ENCODE results near the gene PLEKHA5.

The PLEKHA5 gene

DNA sequence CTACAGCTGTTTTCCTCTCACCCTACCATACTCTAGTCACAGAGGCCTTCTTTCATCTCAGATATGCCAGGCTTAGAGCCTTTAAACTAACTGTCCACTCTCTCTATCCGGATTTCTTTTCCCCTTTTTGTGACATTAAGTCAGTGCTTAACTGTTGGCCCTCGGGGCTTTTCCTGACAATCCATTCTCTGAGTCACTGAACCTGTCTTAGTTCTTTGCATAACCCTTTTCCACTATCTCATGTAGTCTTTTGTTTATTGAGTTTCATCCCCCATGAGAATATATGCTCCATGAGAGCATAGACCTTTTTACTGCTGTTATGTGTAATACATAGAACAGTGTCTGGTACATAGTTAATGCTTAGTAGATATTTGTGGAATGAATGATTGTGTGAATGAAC lies 68.7 kb downstream of the PLEKHA5 start:
- Mint-ChIP-seq H3K27ac (ENCODE audit: low read depth) (no peak overlapping the region), H3K4me3 (no peak overlapping the region), H3K27me3 (no peaks in the 10 kb centered on the region), H3K36me3 (ENCODE audit: insufficient read depth) (no peaks in the 10 kb centered on the region), H3K9me3 (no peaks in the 10 kb centered on the region), H3K4me1 (no peaks in the 10 kb centered on the region)
- ATAC-seq (replicated peaks; ENCODE audit: extremely low read depth, poor library complexity, severe bottlenecking) (no peak), DNase-seq (ENCODE audit: low spot score in 2 of 2) (no peak)

DNA sequence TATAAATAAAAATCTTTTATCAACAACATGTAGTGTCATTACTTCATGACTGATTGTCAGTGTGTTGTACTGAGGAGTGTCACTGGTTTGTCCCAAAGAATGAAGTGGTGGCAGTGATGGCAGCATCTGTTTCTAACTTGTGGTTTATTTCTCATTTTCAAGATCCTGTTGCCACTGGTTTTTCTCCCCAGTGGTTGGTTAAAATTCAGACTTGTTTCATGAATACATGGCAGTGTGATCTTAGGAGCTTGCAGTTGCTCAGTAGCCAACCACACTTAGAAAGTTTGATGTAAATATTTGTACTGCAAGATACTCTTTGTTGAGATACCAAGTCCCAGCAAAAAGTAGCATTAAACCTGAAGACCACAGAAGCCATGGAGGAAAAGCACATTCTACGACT lies 69.8 kb downstream of the PLEKHA5 start:
- H3K9me3 Mint-ChIP-seq, result no peaks in the 10 kb centered on the region
- DNase-seq (ENCODE audit: low spot score in 2 of 2) (no peak), ATAC-seq (replicated peaks; ENCODE audit: extremely low read depth, poor library complexity, severe bottlenecking) (no peak)
- H3K4me1 Mint-ChIP-seq, result no peaks in the 10 kb centered on the region
- no peak overlapping the region for H3K4me3 Mint-ChIP-seq
- H3K27ac Mint-ChIP-seq (ENCODE audit: low read depth), result no peak overlapping the region
- H3K36me3 Mint-ChIP-seq (ENCODE audit: insufficient read depth), result no peaks in the 10 kb centered on the region
- no peaks in the 10 kb centered on the region for H3K27me3 Mint-ChIP-seq

DNA sequence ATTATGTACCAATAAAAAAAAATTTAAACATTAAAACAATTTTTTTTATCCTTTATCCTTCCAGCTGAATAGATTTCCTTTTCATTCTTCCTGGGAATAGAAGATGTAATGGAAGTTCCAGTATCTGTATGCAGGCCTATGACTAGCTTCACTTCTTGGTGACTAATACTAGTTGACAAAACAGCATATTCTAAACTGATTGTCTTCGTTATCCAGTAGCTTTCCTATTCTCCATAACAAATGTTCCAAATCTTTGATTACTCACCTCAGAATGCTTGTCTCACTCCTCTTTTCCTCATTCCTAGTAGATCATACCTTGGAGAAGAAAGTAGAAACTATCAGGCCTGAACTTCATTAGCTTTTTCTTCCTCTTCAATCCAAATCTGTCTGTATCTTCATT lies 70.7 kb downstream of the PLEKHA5 start:
- no peaks in the 10 kb centered on the region for H3K36me3 Mint-ChIP-seq (ENCODE audit: insufficient read depth)
- no peak for DNase-seq (ENCODE audit: low spot score in 2 of 2)
- H3K9me3 Mint-ChIP-seq, result no peaks in the 10 kb centered on the region
- no peak overlapping the region for H3K4me3 Mint-ChIP-seq
- no peak overlapping the region for H3K27ac Mint-ChIP-seq (ENCODE audit: low read depth)
- H3K27me3 Mint-ChIP-seq, result no peaks in the 10 kb centered on the region
- no peaks in the 10 kb centered on the region for H3K4me1 Mint-ChIP-seq
- ATAC-seq (replicated peaks; ENCODE audit: extremely low read depth, poor library complexity, severe bottlenecking), result no peak

DNA sequence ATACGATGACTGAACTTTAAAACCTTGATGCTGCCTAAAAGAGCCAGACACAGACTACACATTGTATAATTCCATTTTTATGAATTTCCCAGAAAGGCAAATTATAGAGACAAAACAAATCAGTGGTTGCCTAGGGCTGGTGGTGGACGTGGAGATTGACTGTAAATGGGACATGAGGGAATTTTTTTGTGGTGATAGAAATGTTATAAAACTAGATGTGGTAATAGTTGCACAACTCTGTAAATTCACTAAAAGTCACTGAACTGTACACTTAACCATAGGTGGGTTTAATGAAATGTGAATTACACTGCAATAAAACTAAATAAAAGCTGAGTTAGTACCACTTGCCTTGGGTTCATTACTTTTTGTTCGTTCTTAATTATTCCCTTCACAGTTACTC lies 72.1 kb downstream of the PLEKHA5 start:
- DNase-seq (ENCODE audit: low spot score in 2 of 2) (no peak), ATAC-seq (replicated peaks; ENCODE audit: extremely low read depth, poor library complexity, severe bottlenecking) (no peak)
- no peaks in the 10 kb centered on the region for H3K27me3 Mint-ChIP-seq
- H3K27ac Mint-ChIP-seq (ENCODE audit: low read depth), result no peak overlapping the region
- no peak overlapping the region for H3K4me3 Mint-ChIP-seq
- H3K9me3 Mint-ChIP-seq, result no peaks in the 10 kb centered on the region
- H3K4me1 Mint-ChIP-seq, result no peaks in the 10 kb centered on the region
- H3K36me3 Mint-ChIP-seq (ENCODE audit: insufficient read depth), result no peaks in the 10 kb centered on the region

DNA sequence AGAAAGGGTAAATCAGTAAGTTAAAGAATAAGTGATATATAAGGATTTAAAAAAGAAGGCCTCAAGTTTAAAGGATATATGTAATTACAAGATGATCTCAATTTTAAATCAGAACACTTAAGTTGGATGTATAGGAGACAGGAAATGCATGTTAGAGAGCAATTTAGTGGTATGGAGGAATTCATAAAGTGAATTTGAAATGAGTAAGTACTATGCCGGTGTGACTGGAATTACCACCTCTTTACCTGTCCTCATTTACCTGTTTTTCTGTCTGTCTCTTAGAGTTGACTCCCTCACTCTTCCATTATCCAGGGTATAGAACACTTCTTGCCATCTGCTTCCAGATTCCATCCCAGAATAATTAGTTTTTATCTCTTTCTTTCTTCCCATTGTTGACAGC lies 73.5 kb downstream of the PLEKHA5 start:
- no peaks in the 10 kb centered on the region for H3K4me1 Mint-ChIP-seq
- H3K27ac Mint-ChIP-seq (ENCODE audit: low read depth), result no peak overlapping the region
- DNase-seq (ENCODE audit: low spot score in 2 of 2) (no peak), ATAC-seq (replicated peaks; ENCODE audit: extremely low read depth, poor library complexity, severe bottlenecking) (no peak)
- no peaks in the 10 kb centered on the region for H3K36me3 Mint-ChIP-seq (ENCODE audit: insufficient read depth)
- H3K9me3 Mint-ChIP-seq, result no peaks in the 10 kb centered on the region
- H3K27me3 Mint-ChIP-seq, result no peaks in the 10 kb centered on the region
- H3K4me3 Mint-ChIP-seq, result no peak overlapping the region

DNA sequence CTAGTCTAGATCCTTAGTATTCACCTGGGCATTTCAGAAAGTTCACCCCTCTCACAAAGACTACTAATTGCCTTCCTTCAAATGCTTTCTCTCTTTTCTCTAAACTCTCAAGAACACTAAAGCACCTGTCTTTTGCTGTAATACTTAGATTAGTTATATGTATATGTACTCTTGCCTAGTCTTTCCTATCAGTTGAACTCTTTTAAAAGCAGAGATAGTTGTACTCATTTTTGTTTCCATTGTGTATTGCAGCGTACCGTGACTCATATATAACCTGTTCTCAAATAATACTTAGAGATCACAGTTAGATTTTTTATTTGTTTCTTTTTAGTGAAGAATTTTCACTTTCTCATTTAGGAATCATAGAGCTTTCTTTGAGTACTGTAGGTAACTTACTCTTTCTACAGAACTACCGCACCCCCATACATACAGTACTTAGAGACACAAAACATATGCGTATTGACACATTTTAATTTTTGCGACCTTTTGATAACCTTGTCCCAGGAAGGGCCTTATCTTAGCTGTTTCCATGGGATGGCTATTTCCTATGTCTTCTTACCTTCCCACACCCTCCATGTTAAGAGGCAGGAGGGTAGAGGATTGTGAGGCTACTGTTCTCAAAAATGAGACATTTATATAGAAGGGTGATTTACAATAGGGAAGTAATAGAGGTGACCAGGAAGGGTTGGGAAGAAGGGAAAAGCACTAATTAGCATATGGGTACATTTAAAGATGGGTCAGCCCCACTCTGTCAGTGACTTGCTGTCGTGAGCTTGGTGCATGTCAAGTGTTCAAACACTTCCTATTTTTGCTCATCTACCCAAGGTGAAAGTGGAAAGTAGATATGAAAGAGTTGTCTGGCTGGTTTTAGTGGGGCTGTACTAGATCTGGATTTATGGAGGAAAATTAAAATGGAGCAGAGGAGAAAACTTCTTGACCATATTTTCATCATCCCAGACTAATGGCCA lies 74.3 kb downstream of the PLEKHA5 start:
- Mint-ChIP-seq H3K27ac (ENCODE audit: low read depth) (no peak overlapping the region), H3K36me3 (ENCODE audit: insufficient read depth) (no peaks in the 10 kb centered on the region), H3K27me3 (no peaks in the 10 kb centered on the region), H3K4me3 (no peak overlapping the region), H3K9me3 (no peaks in the 10 kb centered on the region), H3K4me1 (no peaks in the 10 kb centered on the region)
- DNase-seq (ENCODE audit: low spot score in 2 of 2) (no peak), ATAC-seq (replicated peaks; ENCODE audit: extremely low read depth, poor library complexity, severe bottlenecking) (no peak)

DNA sequence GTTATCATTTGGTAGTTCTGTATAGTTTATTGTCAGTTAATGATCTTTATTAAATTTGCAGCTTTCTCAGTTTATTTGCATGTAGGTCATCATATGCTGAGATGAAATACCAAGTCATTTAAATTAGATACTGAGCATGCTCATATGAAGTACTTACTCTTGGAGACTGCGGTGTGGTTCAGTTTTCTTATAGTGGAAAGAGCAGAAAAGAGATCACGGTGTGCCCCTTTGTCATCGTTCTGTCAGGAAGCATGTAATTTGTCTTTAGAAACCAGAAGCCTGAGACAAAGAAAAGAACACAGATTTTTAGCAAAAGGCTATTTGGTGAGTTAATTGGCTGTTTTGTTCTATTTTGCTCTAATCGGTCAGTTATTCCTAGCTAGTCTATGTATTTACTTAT lies 75.6 kb downstream of the PLEKHA5 start:
- H3K4me3 Mint-ChIP-seq, result no peak overlapping the region
- no peaks in the 10 kb centered on the region for H3K9me3 Mint-ChIP-seq
- H3K36me3 Mint-ChIP-seq (ENCODE audit: insufficient read depth), result no peaks in the 10 kb centered on the region
- ATAC-seq (replicated peaks; ENCODE audit: extremely low read depth, poor library complexity, severe bottlenecking), result no peak
- no peaks in the 10 kb centered on the region for H3K4me1 Mint-ChIP-seq
- no peak for DNase-seq (ENCODE audit: low spot score in 2 of 2)
- H3K27ac Mint-ChIP-seq (ENCODE audit: low read depth), result no peak overlapping the region
- no peaks in the 10 kb centered on the region for H3K27me3 Mint-ChIP-seq

DNA sequence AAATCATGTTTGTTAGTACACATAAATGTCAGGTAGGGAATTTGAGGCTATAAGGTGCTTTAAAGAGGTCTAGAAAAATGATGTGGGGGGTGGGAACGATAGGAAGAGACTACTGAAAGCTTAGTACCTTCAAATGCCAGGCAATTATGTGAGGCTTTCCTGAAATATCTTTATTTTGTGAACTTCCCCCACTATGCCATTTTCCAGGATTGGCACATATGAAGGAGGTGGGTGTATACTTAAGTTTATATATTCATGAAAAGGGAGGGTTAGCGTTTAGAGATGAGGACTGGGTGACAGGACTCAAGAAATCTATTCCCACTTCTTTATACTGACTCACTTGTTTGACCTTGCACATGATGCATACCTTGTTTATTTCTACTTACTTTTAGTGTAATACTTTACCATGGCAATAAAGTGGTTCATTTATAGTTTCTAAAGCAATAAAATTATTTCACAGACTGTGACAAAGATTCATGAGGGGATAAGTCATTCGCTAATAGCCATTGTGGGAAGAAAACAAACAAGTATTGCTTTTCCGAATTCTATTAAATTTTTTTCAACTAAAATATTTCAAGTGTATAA lies 77.1 kb downstream of the PLEKHA5 start:
- H3K4me1 Mint-ChIP-seq, result no peaks in the 10 kb centered on the region
- DNase-seq (ENCODE audit: low spot score in 2 of 2) (no peak), ATAC-seq (replicated peaks; ENCODE audit: extremely low read depth, poor library complexity, severe bottlenecking) (no peak)
- H3K4me3 Mint-ChIP-seq, result no peak overlapping the region
- no peaks in the 10 kb centered on the region for H3K27me3 Mint-ChIP-seq
- H3K9me3 Mint-ChIP-seq, result no peaks in the 10 kb centered on the region
- no peak overlapping the region for H3K27ac Mint-ChIP-seq (ENCODE audit: low read depth)
- no peaks in the 10 kb centered on the region for H3K36me3 Mint-ChIP-seq (ENCODE audit: insufficient read depth)

DNA sequence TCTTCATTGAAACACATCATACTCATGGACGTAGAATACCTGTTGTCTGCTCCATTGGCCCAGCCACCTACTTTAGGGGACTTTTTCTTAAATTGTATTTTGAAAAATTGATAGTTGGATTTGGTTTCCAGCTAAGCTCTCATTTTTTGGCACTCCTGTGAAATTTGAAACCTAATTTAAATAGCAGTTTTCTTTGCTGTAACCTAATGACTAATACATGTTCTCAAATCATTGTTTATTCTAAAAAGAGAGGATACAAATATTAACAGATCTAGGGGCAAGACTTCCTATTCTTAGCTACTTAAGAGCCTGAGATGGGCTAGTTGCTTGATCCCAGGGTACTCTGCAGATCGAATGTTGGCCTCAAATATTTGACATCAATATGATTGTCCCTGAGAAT lies 78.9 kb downstream of the PLEKHA5 start:
- no peaks in the 10 kb centered on the region for H3K9me3 Mint-ChIP-seq
- H3K36me3 Mint-ChIP-seq (ENCODE audit: insufficient read depth), result no peaks in the 10 kb centered on the region
- H3K27me3 Mint-ChIP-seq, result no peaks in the 10 kb centered on the region
- ATAC-seq (replicated peaks; ENCODE audit: extremely low read depth, poor library complexity, severe bottlenecking), result no peak
- H3K4me1 Mint-ChIP-seq, result no peaks in the 10 kb centered on the region
- no peak for DNase-seq (ENCODE audit: low spot score in 2 of 2)
- H3K4me3 Mint-ChIP-seq, result no peak overlapping the region
- no peak overlapping the region for H3K27ac Mint-ChIP-seq (ENCODE audit: low read depth)

DNA sequence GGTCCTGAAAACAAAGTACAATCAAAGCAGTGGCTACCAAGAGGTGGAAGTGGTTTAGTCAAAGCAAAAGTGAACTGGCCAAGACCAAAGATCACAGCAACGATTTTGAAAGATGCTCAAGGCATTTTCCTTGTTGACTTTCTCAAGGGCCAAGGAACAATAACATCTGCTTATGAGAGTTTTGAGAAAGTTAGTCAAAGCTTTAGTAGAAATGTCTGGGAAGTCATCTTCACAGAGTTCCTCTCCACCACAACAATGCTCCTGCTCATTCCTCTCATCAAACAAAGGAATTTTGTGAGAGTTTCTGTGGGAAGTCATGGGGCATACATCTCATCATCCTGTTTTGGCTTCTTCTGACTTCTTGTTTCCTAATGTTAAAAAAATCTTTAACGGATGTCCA lies 80.1 kb downstream of the PLEKHA5 start:
- H3K9me3 Mint-ChIP-seq, result no peaks in the 10 kb centered on the region
- DNase-seq (ENCODE audit: low spot score in 2 of 2) (no peak), ATAC-seq (replicated peaks; ENCODE audit: extremely low read depth, poor library complexity, severe bottlenecking) (no peak)
- H3K4me1 Mint-ChIP-seq, result no peaks in the 10 kb centered on the region
- no peak overlapping the region for H3K27ac Mint-ChIP-seq (ENCODE audit: low read depth)
- H3K27me3 Mint-ChIP-seq, result no peaks in the 10 kb centered on the region
- no peak overlapping the region for H3K4me3 Mint-ChIP-seq
- no peaks in the 10 kb centered on the region for H3K36me3 Mint-ChIP-seq (ENCODE audit: insufficient read depth)

DNA sequence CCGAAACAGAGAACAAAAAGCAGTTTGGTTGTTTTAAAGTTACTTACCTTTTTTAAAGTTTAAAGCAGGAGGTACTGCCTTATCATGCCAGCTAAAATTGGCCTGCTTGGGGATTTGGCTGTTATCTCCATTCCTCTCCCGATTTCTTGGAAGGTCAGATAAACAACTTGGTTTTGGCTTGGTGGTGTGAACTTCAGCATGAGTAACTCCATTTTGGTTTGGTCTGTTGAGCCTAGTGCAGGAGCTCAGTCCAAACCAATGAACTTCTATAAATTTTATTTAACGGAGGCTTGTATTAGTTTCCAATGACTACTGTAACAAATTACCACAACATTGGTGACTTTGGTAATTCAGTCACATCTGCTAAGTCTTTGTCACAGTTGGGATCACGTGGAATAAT lies 82.3 kb downstream of the PLEKHA5 start:
- no peaks in the 10 kb centered on the region for H3K4me1 Mint-ChIP-seq
- ATAC-seq (replicated peaks; ENCODE audit: extremely low read depth, poor library complexity, severe bottlenecking), result no peak
- H3K4me3 Mint-ChIP-seq, result no peak overlapping the region
- DNase-seq (ENCODE audit: low spot score in 2 of 2), result no peak
- no peaks in the 10 kb centered on the region for H3K36me3 Mint-ChIP-seq (ENCODE audit: insufficient read depth)
- no peak overlapping the region for H3K27ac Mint-ChIP-seq (ENCODE audit: low read depth)
- H3K9me3 Mint-ChIP-seq, result no peaks in the 10 kb centered on the region
- no peaks in the 10 kb centered on the region for H3K27me3 Mint-ChIP-seq

DNA sequence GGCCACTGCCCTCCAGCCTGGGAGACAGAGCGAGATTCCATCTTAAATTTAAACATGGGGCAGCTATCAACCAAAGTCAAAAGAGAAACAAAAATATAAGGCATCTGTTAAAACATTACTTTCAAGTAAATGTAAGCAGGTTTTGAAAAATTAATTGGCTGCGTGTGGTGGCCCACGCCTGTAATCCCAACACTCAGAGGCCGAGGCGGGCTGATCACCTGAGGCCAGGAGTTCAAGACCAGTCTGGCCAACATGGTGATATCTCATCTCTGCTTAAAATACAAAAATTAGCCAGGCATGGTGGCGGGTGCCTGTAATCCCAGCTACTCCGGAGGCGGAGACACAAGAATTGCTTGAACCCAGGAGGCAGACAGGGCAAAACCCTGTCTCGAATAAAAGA lies 82.7 kb downstream of the PLEKHA5 start:
- Mint-ChIP-seq H3K4me1 (no peaks in the 10 kb centered on the region), H3K27me3 (no peaks in the 10 kb centered on the region), H3K9me3 (no peaks in the 10 kb centered on the region), H3K27ac (ENCODE audit: low read depth) (no peak overlapping the region), H3K36me3 (ENCODE audit: insufficient read depth) (no peaks in the 10 kb centered on the region), H3K4me3 (no peak overlapping the region)
- ATAC-seq (replicated peaks; ENCODE audit: extremely low read depth, poor library complexity, severe bottlenecking) (no peak), DNase-seq (ENCODE audit: low spot score in 2 of 2) (no peak)

DNA sequence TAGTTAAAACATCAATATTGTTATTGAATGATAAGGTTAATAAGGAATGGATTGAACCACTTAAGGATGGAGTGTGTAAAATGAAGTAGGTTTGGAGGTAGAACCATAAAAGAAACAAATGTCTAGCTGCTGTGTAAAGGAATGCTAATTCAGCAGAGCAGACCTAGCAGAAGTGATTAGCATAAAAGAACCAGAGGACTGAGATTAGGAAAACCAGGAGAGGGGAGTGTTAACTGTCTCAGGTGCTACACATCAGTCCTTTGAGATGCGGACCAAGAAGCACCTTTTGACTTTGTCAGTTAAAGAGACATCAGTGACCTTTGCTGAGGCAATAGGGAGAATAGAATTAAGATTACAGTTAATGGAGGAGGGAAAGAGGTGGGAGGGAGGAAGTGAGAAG lies 84.5 kb downstream of the PLEKHA5 start:
- H3K27me3 Mint-ChIP-seq, result no peaks in the 10 kb centered on the region
- no peaks in the 10 kb centered on the region for H3K9me3 Mint-ChIP-seq
- H3K4me1 Mint-ChIP-seq, result no peaks in the 10 kb centered on the region
- ATAC-seq (replicated peaks; ENCODE audit: extremely low read depth, poor library complexity, severe bottlenecking), result no peak
- no peak overlapping the region for H3K27ac Mint-ChIP-seq (ENCODE audit: low read depth)
- no peak for DNase-seq (ENCODE audit: low spot score in 2 of 2)
- no peak overlapping the region for H3K4me3 Mint-ChIP-seq
- H3K36me3 Mint-ChIP-seq (ENCODE audit: insufficient read depth), result no peaks in the 10 kb centered on the region
